Endodermal cell (in vitro differentiated cells): ENCODE results near the gene VRK1. TPM values are rescaled to one million over a fixed set of nuclear protein-coding genes. Genes with fewer than 3 reads are reported as not detected.

ENCODE experiments used
- DNase-seq: peaks from one replicate; pipeline ENCODE4 v3.0.0-alpha.2; 2017
- H3K27ac ChIP-seq: 2 replicates; pipeline ENCODE4 v1.5.1; 2013; ENCODE audit warnings: mild to moderate bottlenecking, low read depth, low read length, moderate library complexity
- H3K27me3 ChIP-seq: 2 replicates; pipeline ENCODE4 v1.6.1; 2013; ENCODE audit warnings: mild to moderate bottlenecking, low read length, moderate library complexity; ENCODE audit not compliant: insufficient read depth, control insufficient read depth, poor library complexity, severe bottlenecking
- H3K36me3 ChIP-seq: 2 replicates; pipeline ENCODE4 v1.7.0; 2013; ENCODE audit warnings: mild to moderate bottlenecking, low read length, moderate library complexity; ENCODE audit not compliant: control insufficient read depth, insufficient read depth
- H3K4me1 ChIP-seq: one replicate; pipeline ENCODE4 v1.7.0; 2013; ENCODE audit warnings: low read length; ENCODE audit not compliant: control insufficient read depth, insufficient read depth
- H3K4me3 ChIP-seq: 2 replicates; pipeline ENCODE4 v1.5.1; 2013; ENCODE audit warnings: mild to moderate bottlenecking, low read length, moderate library complexity
- H3K9ac ChIP-seq: 2 replicates; pipeline ENCODE4 v1.6.1; 2013; ENCODE audit warnings: mild to moderate bottlenecking, low read length, moderate library complexity; ENCODE audit not compliant: poor library complexity, severe bottlenecking; ENCODE audit errors: extremely low read depth
- H3K9me3 ChIP-seq: 2 replicates; pipeline ENCODE4 v1.6.1; 2013; ENCODE audit warnings: mild to moderate bottlenecking, low read length, moderate library complexity; ENCODE audit not compliant: control insufficient read depth
- H3K27ac Mint-ChIP-seq: 2 replicates; pipeline ENCODE4 v1.8.0; 2020; ENCODE audit warnings: mixed read lengths
- H3K27me3 Mint-ChIP-seq: 2 replicates; pipeline ENCODE4 v1.8.0; 2021; ENCODE audit warnings: mild to moderate bottlenecking, mixed read lengths; ENCODE audit not compliant: insufficient read depth
- H3K36me3 Mint-ChIP-seq: 2 replicates; pipeline ENCODE4 v1.8.0; 2020; ENCODE audit warnings: low read depth, mixed read lengths
- H3K4me1 Mint-ChIP-seq: 2 replicates; pipeline ENCODE4 v1.8.0; 2020; ENCODE audit warnings: mixed read lengths
- H3K4me3 Mint-ChIP-seq: 2 replicates; pipeline ENCODE4 v1.8.0; 2020; ENCODE audit warnings: mild to moderate bottlenecking, moderate library complexity, mixed read lengths
- H3K9me3 Mint-ChIP-seq: 2 replicates; pipeline ENCODE4 v1.8.0; 2020; ENCODE audit warnings: mild to moderate bottlenecking, mixed read lengths
- CTCF ChIP-seq: fragments of 200-600 bp; sonication (generic); conservative IDR thresholded peaks from 2 replicates; pipeline ENCODE4 v1.5.0; 2021; ENCODE audit warnings: antibody characterized with exemption, mild to moderate bottlenecking
- WGBS, 2 experiments: methylation state at CpG; one replicate each; pipeline versions ENCODE4 v1.1.5 to v1.1.7; 2013; ENCODE audit warnings: missing lambda C conversion rate in 2 of 2, mixed read lengths in 1 of 2; ENCODE audit not compliant: insufficient coverage in 1 of 2, insufficient read length in 1 of 2; 5-methylcytosine and 5-hydroxymethylcytosine counted together
- total RNA-seq, 2 donors: library from RNA; stranded (reverse); fragmentation: NEBNext Ultra II Directional in 1 of 2; extraction: Animal tissue kit (Norgen Biotek cat#: 25700) in 1 of 2; gene quantifications; 2 replicates in 1 of 2; 3 replicates in 1 of 2; pipeline ENCODE4 v1.2.1, GENCODE V29; 2021

Gene VRK1
- total RNA-seq, 2 donors from 2014 or later: 39.1 to 54.9 TPM

- H3K27ac Mint-ChIP-seq: no peak overlapping the region
- no peaks in the 10 kb centered on the region for H3K9me3 Mint-ChIP-seq
These were observed 39.7 kb upstream of the VRK1 start for GRCh38 chr14:96757456-96757855.

DNA sequence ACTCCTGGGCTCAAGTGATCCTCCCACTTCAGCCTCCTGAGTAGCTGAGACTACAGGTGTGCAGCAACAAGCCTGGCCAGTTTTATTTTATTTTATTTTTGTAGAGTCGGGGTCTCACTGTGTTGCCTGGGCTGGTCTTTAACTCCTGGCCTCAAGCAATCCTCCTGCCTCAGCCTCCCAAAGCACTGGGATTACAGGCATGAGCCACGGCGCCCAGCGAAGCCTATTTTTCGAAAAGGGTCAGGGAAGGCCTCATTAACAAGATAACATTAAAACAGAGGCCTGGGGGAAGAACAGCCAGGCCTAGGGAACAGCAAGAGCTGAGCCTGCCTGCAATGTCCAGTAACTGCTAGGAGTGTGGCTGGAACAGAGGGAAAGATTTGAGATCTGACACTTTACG is 36.1 kb upstream of the VRK1 start:
- Mint-ChIP-seq H3K27me3 (peaks cover 29% of the 10 kb centered on the region), H3K4me3 (no peak overlapping the region), H3K27ac (no peak overlapping the region), H3K36me3 (no peaks in the 10 kb centered on the region), H3K4me1 (peaks cover 3% of the 10 kb centered on the region), H3K9me3 (peaks cover 2% of the 10 kb centered on the region)
- H3K27ac ChIP-seq: no peak overlapping the region
- no peak overlapping the region for H3K9ac ChIP-seq
- no peak for DNase-seq
- H3K4me1 ChIP-seq: no peaks in the 10 kb centered on the region
- H3K27me3 ChIP-seq: peaks cover 23% of the 10 kb centered on the region
- no peaks in the 10 kb centered on the region for H3K9me3 ChIP-seq
- no peak for TF ChIP-seq CTCF
- H3K36me3 ChIP-seq: no peaks in the 10 kb centered on the region
- H3K4me3 ChIP-seq: no peak overlapping the region
- 91 to 100% methylated on average over 1 to 6 of the region's 6 CpGs for WGBS, 2 experiments

More at GRCh38 chr14:96757456-96757855, 39.7 kb upstream of the VRK1 start:
- WGBS, 2 experiments: 77 to 82% methylated on average over 5 to 7 of the region's 7 CpGs
- no peaks in the 10 kb centered on the region for H3K36me3 ChIP-seq
- H3K9me3 ChIP-seq: no peaks in the 10 kb centered on the region
- no peak overlapping the region for H3K9ac ChIP-seq
- no peak overlapping the region for H3K4me3 Mint-ChIP-seq
- peaks cover 12% of the 10 kb centered on the region for H3K27me3 ChIP-seq
- peaks cover 18% of the 10 kb centered on the region for H3K27me3 Mint-ChIP-seq
- no peak overlapping the region for H3K4me3 ChIP-seq
- no peak for DNase-seq
- H3K4me1 ChIP-seq: no peaks in the 10 kb centered on the region
- no peaks in the 10 kb centered on the region for H3K36me3 Mint-ChIP-seq
- TF ChIP-seq CTCF: no peak
- H3K27ac ChIP-seq: no peak overlapping the region
- H3K4me1 Mint-ChIP-seq: peaks cover 11% of the 10 kb centered on the region

DNA sequence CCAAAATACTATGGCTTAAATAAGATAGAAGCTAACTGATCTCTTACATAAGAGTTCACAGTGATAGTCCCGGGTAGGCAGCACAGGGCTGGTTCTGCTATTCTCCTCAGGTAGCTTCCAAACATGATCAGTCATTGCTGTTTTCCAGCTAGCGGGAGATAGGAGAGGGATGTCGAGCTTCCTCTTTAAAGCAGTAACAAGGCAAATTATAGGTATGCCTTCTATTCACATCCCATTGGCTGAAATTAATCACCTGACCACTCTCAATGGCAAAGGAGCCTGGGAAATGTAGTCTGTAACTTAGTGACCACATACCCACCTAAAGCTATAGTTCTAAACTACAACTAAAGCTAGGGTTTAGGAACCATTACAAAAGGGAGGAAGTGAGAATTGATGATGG is 34.5 kb upstream of the VRK1 start:
- H3K27me3 Mint-ChIP-seq: peaks cover 36% of the 10 kb centered on the region
- WGBS, 2 experiments: 28% methylated on average over 3 of the region's 3 CpGs
- TF ChIP-seq CTCF: no peak
- H3K4me3 ChIP-seq: peak overlapping the region; percentile 75
- peaks cover 23% of the 10 kb centered on the region for H3K27me3 ChIP-seq
- peak overlapping the region; percentile 53 for H3K4me3 Mint-ChIP-seq
- no peaks in the 10 kb centered on the region for H3K36me3 Mint-ChIP-seq
- no peak overlapping the region for H3K27ac Mint-ChIP-seq
- H3K4me1 Mint-ChIP-seq: peaks cover 3% of the 10 kb centered on the region
- H3K9me3 ChIP-seq: no peaks in the 10 kb centered on the region
- no peaks in the 10 kb centered on the region for H3K4me1 ChIP-seq
- H3K9ac ChIP-seq: no peak overlapping the region
- H3K9me3 Mint-ChIP-seq: peaks cover 2% of the 10 kb centered on the region
- H3K36me3 ChIP-seq: no peaks in the 10 kb centered on the region
- peak; percentile 71 for DNase-seq
- H3K27ac ChIP-seq: no peak overlapping the region
